ENCODE data around the gene HOXA4. TPM values are rescaled to one million over a fixed set of nuclear protein-coding genes. Genes with fewer than 3 reads are reported as not detected.

HOXA4 gene
- 0.50 and 0.83 TPM in 2 replicates for total RNA-seq (2014; rRNA removed; shearing (Covaris generic))
- polyA plus RNA-seq (2015; cell fraction: cytosol; rRNA removed), result 0.79 and 1.3 TPM in 2 replicates
- polyA plus RNA-seq (2015; cell fraction: nucleus; rRNA removed), result 1.0 and 1.2 TPM in 2 replicates

- DNase-seq (ENCODE audit: low read depth, low spot score), result peak; percentile 77
- in situ Hi-C loops (cut with HindIII; ENCODE audit: low pct_unique_long_range_greater_than_20kb, low sequenced_read_pairs), result no loop called here
These were observed at the start of gene HOXA4 for GRCh38 chr7:27130540-27131389. HOXA4 (minus strand) TSS chr7:27130757; CDS start chr7:27130733, 24 bp downstream.

GRCh38 chr7:27179503-27180430, 49.2 kb upstream of the HOXA4 start:
- DNase-seq (ENCODE audit: low read depth, low spot score), result no peak

GRCh38 chr7:27179030-27179429, 48.5 kb upstream of the HOXA4 start:
- DNase-seq (ENCODE audit: low read depth, low spot score), result no peak
- in situ Hi-C loops (cut with HindIII; ENCODE audit: low pct_unique_long_range_greater_than_20kb, low sequenced_read_pairs), result no loop called here

More at GRCh38 chr7:27179503-27180430, 49.2 kb upstream of the HOXA4 start:
- in situ Hi-C loops (cut with HindIII; ENCODE audit: low pct_unique_long_range_greater_than_20kb, low sequenced_read_pairs), result no loop called here

GRCh38 chr7:27178366-27178765, 47.8 kb upstream of the HOXA4 start:
- no peak for DNase-seq (ENCODE audit: low read depth, low spot score)
- in situ Hi-C loops (cut with HindIII; ENCODE audit: low pct_unique_long_range_greater_than_20kb, low sequenced_read_pairs), result no loop called here

GRCh38 chr7:27177795-27178320, 47.3 kb upstream of the HOXA4 start:
- in situ Hi-C loops (cut with HindIII; ENCODE audit: low pct_unique_long_range_greater_than_20kb, low sequenced_read_pairs), result no loop called here
- DNase-seq (ENCODE audit: low read depth, low spot score), result peak; percentile 50

GRCh38 chr7:27176962-27177794, 46.6 kb upstream of the HOXA4 start:
- DNase-seq (ENCODE audit: low read depth, low spot score), result no peak
- in situ Hi-C loops (cut with HindIII; ENCODE audit: low pct_unique_long_range_greater_than_20kb, low sequenced_read_pairs), result no loop called here

GRCh38 chr7:27176524-27176845, 45.9 kb upstream of the HOXA4 start:
- in situ Hi-C loops (cut with HindIII; ENCODE audit: low pct_unique_long_range_greater_than_20kb, low sequenced_read_pairs), result no loop called here
- DNase-seq (ENCODE audit: low read depth, low spot score), result no peak

- in situ Hi-C loops (cut with HindIII; ENCODE audit: low pct_unique_long_range_greater_than_20kb, low sequenced_read_pairs), result no loop called here
- DNase-seq (ENCODE audit: low read depth, low spot score), result no peak
These were observed 45.3 kb upstream of the HOXA4 start for GRCh38 chr7:27175626-27176523.

- DNase-seq (ENCODE audit: low read depth, low spot score), result no peak
- in situ Hi-C loops (cut with HindIII; ENCODE audit: low pct_unique_long_range_greater_than_20kb, low sequenced_read_pairs), result no loop called here
These were observed 44.5 kb upstream of the HOXA4 start for GRCh38 chr7:27174874-27175625.

GRCh38 chr7:27173956-27174873, 43.7 kb upstream of the HOXA4 start, which contains the start of gene HOXA10:
HOXA10 (minus strand) TSS chr7:27174320; CDS start chr7:27174306, 14 bp downstream.
- DNase-seq (ENCODE audit: low read depth, low spot score), result no peak
- in situ Hi-C loops (cut with HindIII; ENCODE audit: low pct_unique_long_range_greater_than_20kb, low sequenced_read_pairs), result no loop called here

- in situ Hi-C loops (cut with HindIII; ENCODE audit: low pct_unique_long_range_greater_than_20kb, low sequenced_read_pairs), result no loop called here
- no peak for DNase-seq (ENCODE audit: low read depth, low spot score)
These were observed 43.0 kb upstream of the HOXA4 start for GRCh38 chr7:27173511-27173955.

- no peak for DNase-seq (ENCODE audit: low read depth, low spot score)
These were observed 42.4 kb upstream of the HOXA4 start for GRCh38 chr7:27172823-27173510.

GRCh38 chr7:27172315-27172774, 41.8 kb upstream of the HOXA4 start:
- in situ Hi-C loops (cut with HindIII; ENCODE audit: low pct_unique_long_range_greater_than_20kb, low sequenced_read_pairs), result no loop called here
- no peak for DNase-seq (ENCODE audit: low read depth, low spot score)

More at GRCh38 chr7:27172823-27173510, 42.4 kb upstream of the HOXA4 start:
- in situ Hi-C loops (cut with HindIII; ENCODE audit: low pct_unique_long_range_greater_than_20kb, low sequenced_read_pairs), result no loop called here
